Activated B cell treated with CpG ODN at 0.5 μM for 24 hours (primary cell): Measurements from ENCODE around the gene ASTN2. TPM values are rescaled to one million over a fixed set of nuclear protein-coding genes. Genes with fewer than 3 reads are reported as not detected.

Experiments used
- ATAC-seq: fragments of 200-7000 bp; cut with Tn5 transposase; one replicate; pipeline ENCODE4 v1.10.0; 2021; ENCODE audit warnings: low read depth, mild to moderate bottlenecking, moderate library complexity
- CTCF ChIA-PET: fragments of 350-600 bp; sonication (Branson Sonifier 250); formaldehyde crosslinking; loops from one replicate; lab custom pipeline; 2021; ENCODE audit warnings: antibody characterized with exemption; lab: Charles Lee
- POLR2A ChIA-PET: fragments of 350-600 bp; sonication (Branson Sonifier 250); formaldehyde crosslinking; loops from one replicate; lab custom pipeline; 2021; ENCODE audit warnings: antibody characterized with exemption; lab: Charles Lee
- DNase-seq: peaks from one replicate; pipeline ENCODE4 v3.0.0; 2022
- H3K27ac Mint-ChIP-seq: one replicate; pipeline ENCODE4 v1.8.0; 2020; ENCODE audit warnings: mixed read lengths
- H3K27me3 Mint-ChIP-seq: one replicate; pipeline ENCODE4 v1.8.0; 2021; ENCODE audit warnings: mixed read lengths
- H3K36me3 Mint-ChIP-seq: one replicate; pipeline ENCODE4 v1.8.0; 2021; ENCODE audit warnings: low read depth, mixed read lengths
- H3K4me1 Mint-ChIP-seq: one replicate; pipeline ENCODE4 v1.8.0; 2021; ENCODE audit warnings: mixed read lengths
- H3K4me3 Mint-ChIP-seq: one replicate; pipeline ENCODE4 v1.8.0; 2020; ENCODE audit warnings: mild to moderate bottlenecking, mixed read lengths
- H3K9me3 Mint-ChIP-seq: one replicate; pipeline ENCODE4 v1.8.0; 2020; ENCODE audit warnings: mixed read lengths
- intact Hi-C: fragments of 100-400 bp; cut with micrococcal nuclease; formaldehyde crosslinking; loops from one replicate; pipeline ENCODE4 v1.15.1; 2024
- total RNA-seq: library from RNA; stranded (reverse); gene quantifications from 2 replicates; pipeline ENCODE4 v1.2.3, GENCODE V29; 2022
- TF ChIP-seq, protein P1 (sequence below): fragments of 200-600 bp; IDR thresholded peaks from one replicate; pipeline ENCODE4 v1.8.0; 2022; ENCODE audit warnings: antibody characterized with exemption, mild to moderate bottlenecking

ASTN2 gene
- total RNA-seq, 1 donor from 2014 or later: 2.3 TPM

DNA sequence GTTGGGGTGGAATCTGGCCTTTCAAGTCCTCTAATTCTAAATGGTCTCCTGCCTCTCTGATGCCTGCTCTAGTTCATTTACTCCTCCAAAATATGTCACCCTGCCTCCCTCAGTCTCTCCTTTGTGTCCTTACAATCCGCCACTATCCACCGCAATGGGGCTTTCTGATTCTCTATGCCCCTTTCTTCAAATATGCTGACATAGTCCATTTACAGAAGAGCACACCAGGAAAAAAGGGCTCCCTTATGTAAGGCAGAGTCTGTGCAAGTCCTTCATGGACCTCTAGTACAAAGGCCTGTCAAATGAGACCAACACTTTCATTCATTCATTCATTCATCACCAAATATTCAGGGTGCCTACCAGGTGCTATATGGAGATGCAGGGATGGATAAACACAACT, 2.0 kb upstream of the ASTN2 start:
- H3K4me1 Mint-ChIP-seq: peaks cover 3% of the 10 kb centered on the region
- no peaks in the 10 kb centered on the region for H3K36me3 Mint-ChIP-seq
- intact Hi-C loops: no loop called here
- ATAC-seq: no peak
- no peak overlapping the region for H3K27ac Mint-ChIP-seq
- H3K9me3 Mint-ChIP-seq: no peaks in the 10 kb centered on the region
- no peak overlapping the region for H3K4me3 Mint-ChIP-seq
- no peak for DNase-seq
- peaks cover 19% of the 10 kb centered on the region for H3K27me3 Mint-ChIP-seq
- POLR2A ChIA-PET: no interaction called here
- CTCF ChIA-PET: no interaction called here
- TF ChIP-seq, protein P1, sequence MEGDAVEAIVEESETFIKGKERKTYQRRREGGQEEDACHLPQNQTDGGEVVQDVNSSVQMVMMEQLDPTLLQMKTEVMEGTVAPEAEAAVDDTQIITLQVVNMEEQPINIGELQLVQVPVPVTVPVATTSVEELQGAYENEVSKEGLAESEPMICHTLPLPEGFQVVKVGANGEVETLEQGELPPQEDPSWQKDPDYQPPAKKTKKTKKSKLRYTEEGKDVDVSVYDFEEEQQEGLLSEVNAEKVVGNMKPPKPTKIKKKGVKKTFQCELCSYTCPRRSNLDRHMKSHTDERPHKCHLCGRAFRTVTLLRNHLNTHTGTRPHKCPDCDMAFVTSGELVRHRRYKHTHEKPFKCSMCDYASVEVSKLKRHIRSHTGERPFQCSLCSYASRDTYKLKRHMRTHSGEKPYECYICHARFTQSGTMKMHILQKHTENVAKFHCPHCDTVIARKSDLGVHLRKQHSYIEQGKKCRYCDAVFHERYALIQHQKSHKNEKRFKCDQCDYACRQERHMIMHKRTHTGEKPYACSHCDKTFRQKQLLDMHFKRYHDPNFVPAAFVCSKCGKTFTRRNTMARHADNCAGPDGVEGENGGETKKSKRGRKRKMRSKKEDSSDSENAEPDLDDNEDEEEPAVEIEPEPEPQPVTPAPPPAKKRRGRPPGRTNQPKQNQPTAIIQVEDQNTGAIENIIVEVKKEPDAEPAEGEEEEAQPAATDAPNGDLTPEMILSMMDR: no peak

DNA sequence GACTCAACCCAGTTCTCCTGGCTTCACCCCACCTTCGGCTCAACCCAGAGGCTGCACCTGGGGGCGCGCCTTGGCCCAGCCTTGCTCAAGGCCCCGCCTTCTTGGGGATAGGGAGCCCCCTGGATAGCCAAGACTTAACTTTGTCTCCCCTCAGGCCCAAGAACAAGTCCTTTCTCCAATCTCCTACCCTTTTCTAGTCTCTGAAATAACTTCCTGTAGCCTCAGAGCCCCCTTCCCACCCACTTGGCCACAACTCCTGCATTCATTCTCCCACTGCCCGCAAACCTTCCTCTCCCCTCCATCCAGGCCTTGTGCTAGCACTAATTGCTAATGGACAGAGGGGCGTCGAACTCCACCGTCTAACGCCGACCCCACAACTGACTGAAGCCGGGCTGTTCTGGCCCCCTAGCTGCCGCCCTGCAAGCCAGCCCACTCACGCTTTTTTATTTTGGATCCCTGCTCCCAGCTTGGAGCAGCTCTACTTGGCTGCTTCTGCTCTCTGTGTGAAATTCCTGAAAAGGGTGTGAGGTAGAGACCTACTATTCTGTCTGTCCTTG, 579 bp upstream of the ASTN2 start:
- H3K27ac Mint-ChIP-seq: no peak overlapping the region
- ChIA-PET CTCF (no interaction called here), POLR2A (no interaction called here)
- TF ChIP-seq, protein P1: no peak
- H3K4me1 Mint-ChIP-seq: peaks cover 3% of the 10 kb centered on the region
- H3K27me3 Mint-ChIP-seq: peaks cover 30% of the 10 kb centered on the region
- ATAC-seq (no peak), DNase-seq (no peak)
- intact Hi-C loops: no loop called here
- no peaks in the 10 kb centered on the region for H3K9me3 Mint-ChIP-seq
- no peaks in the 10 kb centered on the region for H3K36me3 Mint-ChIP-seq
- no peak overlapping the region for H3K4me3 Mint-ChIP-seq

DNA sequence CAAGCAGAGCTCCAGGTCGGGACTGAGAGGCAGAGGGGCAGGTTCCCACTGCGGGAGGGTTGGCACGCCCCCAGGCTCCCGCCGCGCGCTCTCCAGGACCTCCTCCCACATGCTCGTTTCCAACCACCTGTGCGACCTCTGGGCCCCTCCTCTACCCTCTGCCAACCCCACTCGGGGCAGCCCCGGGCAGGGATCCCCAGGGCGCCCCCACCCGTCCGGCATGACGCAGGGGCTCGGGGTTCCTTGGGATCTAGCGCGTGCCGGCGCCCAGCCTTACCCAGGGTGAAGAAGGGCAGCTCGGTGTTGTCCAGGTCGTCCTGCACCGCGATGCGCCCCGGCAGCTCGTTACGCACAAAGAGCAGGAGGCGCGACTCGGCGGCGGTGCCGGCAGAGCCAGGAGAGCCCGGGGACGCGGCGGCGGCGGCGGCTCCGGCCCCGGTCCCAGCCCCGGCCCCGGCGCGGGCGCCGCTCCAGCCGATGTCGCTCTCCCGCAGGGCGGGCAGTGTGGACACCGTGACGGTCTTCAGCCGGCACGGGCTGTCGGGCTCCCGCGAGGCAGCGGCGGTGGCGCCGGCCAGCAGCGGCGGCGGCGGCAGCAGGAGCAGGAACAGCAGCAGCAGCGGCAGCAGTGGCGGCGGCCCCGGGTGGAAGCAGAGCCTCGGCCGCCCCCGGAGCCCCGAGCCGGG, 494 bp downstream of the ASTN2 start:
- ChIA-PET CTCF (no interaction called here), POLR2A (no interaction called here)
- Mint-ChIP-seq H3K27me3 (peaks cover 35% of the 10 kb centered on the region), H3K9me3 (no peaks in the 10 kb centered on the region), H3K4me1 (peaks cover 3% of the 10 kb centered on the region), H3K4me3 (no peak overlapping the region), H3K27ac (no peak overlapping the region), H3K36me3 (no peaks in the 10 kb centered on the region)
- ATAC-seq (no peak), DNase-seq (no peak)
- TF ChIP-seq, protein P1: no peak
- intact Hi-C loops: no loop called here

DNA sequence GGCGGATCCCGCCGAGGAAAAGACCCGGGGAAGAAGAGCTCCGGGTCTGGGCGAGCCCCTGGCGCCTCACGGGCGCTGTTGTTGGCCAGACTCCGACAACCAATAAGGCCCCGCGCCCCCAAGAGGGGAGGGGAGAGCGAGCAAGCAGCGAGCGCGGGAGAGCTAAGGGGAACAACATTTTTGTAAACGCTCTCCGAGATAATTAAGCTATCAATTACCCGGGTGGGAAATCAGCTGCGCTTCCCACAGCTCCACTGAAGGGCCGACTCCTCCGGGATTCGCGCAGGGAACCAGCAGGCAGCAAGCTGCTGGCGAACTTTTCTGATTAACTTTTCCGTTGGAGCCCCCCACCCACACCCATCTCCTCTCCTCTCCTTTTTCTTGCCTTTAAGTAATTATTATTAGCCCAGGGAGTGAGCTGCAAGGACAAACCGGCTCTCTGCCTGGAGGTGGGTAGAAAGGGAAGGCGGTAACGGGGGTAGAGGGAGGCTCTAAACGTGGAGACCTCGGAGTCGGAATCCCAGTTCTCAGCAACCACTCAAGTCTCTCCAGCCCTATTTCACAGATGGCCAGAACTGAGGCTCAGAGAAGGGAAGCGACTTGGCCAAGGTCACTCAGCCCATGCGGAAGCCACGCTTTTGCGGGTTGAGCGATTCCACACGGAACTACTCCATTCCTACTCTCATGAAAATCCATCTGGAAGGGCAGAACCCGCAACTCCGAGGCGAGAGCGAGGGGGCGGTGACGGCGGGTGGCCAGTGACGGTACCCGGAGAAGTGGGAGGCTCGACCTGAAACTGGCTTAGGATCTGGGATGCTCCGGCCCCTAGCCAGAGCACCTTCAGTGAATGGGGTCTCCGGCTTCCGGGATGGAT, 1.3 kb downstream of the ASTN2 start:
- no peak for DNase-seq
- Mint-ChIP-seq H3K27me3 (peaks cover 41% of the 10 kb centered on the region), H3K27ac (no peak overlapping the region), H3K4me1 (peaks cover 3% of the 10 kb centered on the region), H3K9me3 (no peaks in the 10 kb centered on the region), H3K4me3 (peak overlapping the region; percentile 28), H3K36me3 (no peaks in the 10 kb centered on the region)
- CTCF ChIA-PET: no interaction called here
- TF ChIP-seq, protein P1: no peak
- ATAC-seq: no peak
- intact Hi-C loops: no loop called here
- POLR2A ChIA-PET: no interaction called here

DNA sequence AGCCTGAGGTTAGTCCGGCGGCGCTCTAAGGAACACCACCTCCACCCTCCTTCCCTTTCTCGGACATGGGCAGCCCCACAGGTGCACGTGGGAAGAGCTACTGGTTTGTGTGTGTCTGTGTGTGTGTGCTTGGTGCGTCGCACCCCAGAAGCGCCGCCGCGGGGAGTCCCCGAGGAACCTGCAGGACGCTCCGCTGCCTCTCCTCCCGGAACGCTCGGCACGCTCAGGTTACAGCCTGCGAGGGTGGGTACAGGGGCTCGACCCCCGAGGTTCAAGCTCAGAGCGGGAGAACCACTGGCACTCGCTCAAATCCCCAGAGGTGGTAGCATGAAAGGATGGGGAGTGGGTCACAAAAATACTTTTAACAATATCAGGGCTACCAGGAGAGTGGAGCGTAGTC, 2.0 kb downstream of the ASTN2 start:
- Mint-ChIP-seq H3K4me3 (no peak overlapping the region), H3K27ac (no peak overlapping the region), H3K9me3 (no peaks in the 10 kb centered on the region), H3K36me3 (no peaks in the 10 kb centered on the region), H3K4me1 (peaks cover 3% of the 10 kb centered on the region), H3K27me3 (peaks cover 47% of the 10 kb centered on the region)
- intact Hi-C loops: no loop called here
- CTCF ChIA-PET: no interaction called here
- TF ChIP-seq, protein P1: no peak
- no peak for DNase-seq
- POLR2A ChIA-PET: no interaction called here
- no peak for ATAC-seq
